ENCODE results near the gene SGPL1.

Gene SGPL1

DNA sequence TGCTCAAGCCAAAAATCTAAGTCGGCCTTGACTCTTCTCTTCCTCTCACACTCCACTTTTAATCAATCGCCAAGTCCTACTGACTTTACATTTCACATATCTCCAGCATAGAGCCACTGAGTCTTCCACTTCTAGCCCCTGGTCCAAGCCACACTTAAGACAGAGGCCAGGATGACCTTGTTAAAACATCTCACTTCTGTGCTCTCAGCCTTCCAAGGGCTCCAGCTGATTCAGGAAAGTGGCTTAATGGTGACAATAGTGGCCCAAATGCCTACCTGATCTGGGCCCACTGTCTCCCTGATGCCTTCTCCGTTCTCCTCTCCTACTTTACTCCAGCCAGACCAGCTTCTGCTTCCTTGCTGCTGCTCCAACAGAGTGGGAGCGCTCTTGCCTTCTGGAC, 35.0 kb upstream of the SGPL1 start:
- no peak for FAIRE-seq

- no peak for FAIRE-seq
Observed at GRCh38 chr10:70781461-70782051, 34.2 kb upstream of the SGPL1 start.

DNA sequence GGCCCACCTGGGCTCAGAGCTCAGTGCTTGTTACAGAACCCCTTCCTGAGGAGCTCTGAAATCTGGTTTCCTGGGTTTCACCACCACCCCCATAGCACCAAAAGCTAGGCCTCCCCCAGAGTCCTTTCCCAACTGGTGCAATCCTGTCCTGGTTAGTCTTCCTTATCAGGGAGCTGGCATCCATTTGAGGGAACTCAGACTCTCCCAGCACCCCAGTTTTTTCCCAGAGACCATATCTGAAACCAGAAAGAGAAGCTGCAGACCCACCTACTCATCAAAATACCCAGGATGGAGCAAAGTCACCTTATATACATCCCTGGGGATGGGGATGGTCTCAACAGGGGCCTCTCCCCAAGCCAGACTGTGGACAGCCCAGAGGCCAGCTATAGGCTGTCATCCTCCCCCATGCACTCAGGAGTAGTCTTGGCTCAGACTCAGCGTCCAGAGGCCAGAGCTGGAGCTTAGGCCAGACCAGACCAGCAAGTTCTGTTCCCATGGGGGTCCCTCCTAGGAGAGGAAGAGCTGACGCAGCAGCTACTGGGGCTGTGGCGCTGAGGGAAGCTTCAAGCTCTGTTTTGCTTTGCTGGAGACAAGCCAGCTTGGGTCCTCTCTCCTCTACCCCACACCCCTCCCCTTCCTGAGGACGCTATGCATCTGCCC, 33.5 kb upstream of the SGPL1 start:
- no peak for FAIRE-seq

DNA sequence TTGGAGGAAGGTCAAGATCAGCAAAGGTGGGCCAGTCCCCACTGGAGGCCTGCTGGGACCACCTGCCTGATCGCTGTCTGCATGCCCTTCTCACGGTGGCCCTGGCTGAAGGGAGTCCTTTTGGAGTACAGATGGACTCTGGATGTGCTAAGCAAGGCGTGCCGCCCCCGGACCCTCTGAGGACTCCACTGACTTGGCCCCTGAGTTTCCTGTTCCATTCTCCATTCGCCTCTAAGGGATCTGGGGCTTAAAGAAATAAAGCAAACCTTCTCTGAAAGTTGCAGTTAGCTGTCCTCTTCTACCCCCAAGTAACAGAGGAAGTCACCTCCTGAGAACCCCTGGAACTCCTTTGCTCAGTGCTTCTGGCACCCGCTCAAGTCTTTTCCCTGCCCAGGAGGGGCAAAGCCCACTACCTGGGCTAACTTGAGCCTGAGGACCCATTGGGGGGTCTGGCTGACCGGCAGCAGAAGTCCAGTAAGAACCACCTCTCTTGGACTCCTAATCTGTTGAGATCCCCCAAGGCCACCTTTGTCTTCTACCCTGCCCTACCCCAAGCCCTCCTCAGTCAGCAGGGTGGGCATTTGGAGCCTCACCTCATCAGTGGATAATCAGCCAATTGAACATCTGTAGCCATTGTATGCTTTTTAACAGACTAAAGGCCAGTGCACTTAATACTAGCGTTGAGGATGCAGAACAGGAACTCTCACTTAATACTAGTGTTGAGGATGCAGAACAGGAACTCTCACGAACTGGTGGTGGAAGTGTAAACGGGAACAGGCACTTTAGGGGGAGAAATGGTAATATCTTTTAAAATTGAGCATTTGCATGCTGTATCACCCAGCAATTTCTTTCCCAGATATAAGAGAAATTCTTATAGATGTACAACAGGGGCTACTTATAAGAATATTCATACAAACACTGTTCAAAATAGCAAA, 32.7 kb upstream of the SGPL1 start:
- no peak for FAIRE-seq

DNA sequence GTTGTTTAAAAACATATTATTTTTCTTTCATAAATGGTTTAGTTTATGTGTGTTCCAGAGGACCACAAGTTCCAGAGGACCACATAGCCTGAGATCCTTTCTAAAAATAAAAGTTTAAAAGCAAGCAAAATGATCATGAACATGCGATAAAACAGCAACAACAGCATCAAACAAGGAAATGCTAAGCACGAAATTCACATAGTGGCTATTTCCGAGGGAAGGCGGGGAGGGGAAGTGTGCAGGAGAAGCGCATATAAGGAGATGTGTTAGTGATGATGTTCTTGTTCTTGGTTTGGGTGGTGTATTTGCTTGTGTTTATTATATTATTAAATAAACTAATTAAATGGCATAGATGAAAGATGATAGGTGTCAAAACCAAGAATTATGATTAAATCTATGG, 31.7 kb upstream of the SGPL1 start:
- FAIRE-seq, result no peak

DNA sequence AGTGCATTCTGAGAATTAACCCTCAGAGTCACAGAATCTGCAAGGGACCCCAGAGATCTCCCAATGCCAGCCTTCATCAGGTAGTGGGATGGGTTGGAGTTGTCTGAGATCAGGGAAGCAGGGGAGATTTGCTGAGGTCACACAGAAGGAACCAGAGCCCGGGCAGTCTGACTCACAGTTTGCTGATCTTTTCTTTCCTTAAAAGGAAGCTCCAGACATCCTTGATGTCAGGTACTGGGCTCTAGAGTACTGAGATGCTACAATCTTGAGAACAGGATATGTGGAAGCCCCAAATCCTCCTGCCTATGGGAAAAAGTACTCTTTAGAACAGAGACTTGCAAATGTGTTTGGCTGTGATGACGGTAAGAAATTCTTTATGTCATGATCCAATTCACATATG, 31.3 kb upstream of the SGPL1 start:
- FAIRE-seq, result no peak

GRCh38 chr10:70785190-70785589, 30.6 kb upstream of the SGPL1 start, which contains the start of gene TBATA:
TSS of gene TBATA (minus strand) at chr10:70785377. CDS start at chr10:70783379, 1,998 bp downstream.
- FAIRE-seq, result no peak

- FAIRE-seq, result no peak
Observed at GRCh38 chr10:70786799-70787415, 28.8 kb upstream of the SGPL1 start.

DNA sequence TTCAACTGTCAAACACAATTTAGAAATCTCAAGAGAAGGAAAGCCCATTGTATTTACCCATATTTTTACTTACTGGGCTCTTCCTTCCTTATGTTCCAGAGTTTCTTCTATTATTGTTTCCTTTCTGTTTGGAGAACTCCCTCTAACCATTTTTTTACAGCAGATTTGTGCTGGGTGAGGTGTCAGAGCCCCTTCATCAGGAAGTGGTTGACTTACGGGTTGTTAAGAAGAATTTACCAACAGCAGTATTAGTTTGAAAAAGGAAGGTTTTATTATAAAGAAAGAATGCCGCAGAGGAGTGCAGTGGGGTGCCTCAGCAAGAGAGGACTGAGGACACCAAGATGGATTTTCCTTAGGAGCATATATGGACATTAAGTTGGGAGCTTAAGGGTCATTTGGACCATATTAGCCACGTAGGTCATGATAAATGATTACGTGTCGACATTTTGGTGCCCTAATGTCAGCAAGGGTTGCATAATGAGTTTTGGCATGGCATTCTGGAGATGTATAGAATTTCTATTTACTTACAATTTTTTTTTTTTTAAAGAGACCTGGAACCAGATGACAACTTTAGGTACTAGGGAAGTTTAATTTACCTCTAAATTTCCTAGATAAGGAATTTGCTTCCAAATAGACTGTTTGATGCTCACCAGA, 24.2 kb upstream of the SGPL1 start:
- FAIRE-seq, result no peak

DNA sequence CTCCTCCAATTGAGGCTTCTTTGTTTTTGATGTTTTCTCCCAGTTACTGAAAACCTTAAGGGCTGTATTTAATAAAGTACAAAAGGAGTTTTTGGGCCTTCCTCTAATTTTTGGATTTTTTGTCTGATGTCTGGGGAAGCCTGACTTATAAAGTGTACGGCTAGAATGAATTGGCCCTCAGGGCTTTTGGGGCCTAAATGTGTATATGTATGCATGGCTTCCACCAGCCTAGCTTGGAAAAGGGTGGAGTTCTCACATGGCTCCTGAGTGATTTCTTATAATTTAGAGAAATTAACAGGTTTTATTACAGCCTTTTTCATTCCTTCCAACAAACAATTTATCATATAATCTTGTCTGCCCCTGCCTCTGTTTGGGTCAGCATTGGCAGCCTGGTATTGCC, 20.1 kb upstream of the SGPL1 start:
- no peak for FAIRE-seq

DNA sequence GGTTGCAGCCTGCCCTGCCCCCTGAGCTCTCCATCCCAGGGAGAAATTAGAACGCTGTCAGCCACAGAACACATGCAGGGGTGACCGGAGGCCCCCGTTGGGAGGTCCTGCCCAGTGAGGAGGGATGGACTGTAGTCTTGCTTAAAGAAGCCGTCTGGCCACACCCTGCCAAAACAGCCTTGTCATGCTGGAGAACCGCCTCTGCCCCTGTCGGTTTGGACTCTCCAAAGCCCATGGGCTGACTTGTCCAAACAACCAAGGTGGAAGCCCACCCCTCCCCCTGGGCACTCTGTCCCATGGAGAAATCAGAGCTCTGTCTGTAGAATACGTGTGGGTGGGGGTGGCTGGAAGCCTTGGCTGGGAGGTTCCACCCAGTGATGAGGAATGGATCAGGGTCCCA, 17.9 kb upstream of the SGPL1 start:
- no peak for FAIRE-seq

- FAIRE-seq, result no peak
Observed at GRCh38 chr10:70799124-70799523, 16.6 kb upstream of the SGPL1 start.

GRCh38 chr10:70801854-70802253, 13.9 kb upstream of the SGPL1 start:
- FAIRE-seq, result no peak

DNA sequence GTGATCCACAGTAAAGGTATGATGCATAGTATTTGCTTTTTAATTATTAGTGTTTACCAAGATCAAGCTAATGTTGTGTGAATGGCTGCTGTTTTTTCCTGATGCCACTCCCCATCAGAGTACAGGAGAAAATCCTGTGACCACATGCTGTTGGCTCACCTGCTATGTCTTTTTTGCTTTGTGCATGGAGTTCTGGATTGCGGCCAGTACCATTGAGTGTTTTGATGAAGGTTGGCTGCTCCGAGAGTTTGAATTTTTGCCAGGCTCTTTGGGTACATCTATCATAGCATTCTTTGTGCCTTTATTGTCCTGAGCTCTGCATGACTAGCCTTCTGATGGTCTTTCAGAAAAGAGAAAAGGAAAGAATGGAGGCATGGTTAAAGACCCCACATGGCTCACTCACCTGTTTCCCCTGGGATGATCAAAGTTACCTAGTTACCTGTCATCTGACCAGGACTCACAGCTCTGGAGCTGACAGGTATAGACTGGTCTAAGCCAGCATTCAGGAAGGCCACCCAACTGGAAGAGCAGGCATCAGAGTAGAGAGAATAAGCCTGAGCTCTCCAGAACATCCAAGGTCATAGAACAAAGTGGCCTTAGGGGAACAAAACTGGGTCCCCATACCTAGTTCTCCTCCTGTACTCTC, 11.8 kb upstream of the SGPL1 start:
- no peak for FAIRE-seq

DNA sequence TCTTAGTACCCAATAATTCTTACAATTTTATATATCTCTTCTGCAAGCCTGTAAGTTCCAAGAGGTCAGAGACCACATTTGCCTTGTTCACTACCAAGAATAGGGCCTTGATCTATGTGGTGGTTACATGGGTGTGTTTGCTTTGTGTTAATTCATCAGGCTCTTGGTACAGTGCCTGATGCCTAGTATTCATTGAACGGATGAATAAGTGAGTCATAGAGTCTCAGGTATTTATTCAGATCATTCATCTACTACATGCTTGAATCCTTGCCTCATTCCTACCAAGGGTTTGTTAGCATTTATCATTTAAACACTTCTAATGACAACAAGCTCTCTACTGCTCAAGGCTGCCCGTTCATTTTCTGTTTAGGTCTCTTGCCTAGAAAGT, 11.3 kb upstream of the SGPL1 start:
- FAIRE-seq, result no peak

GRCh38 chr10:70805619-70806215, 10.0 kb upstream of the SGPL1 start:
- FAIRE-seq, result no peak

GRCh38 chr10:70806841-70807240, 8.9 kb upstream of the SGPL1 start:
- no peak for FAIRE-seq

DNA sequence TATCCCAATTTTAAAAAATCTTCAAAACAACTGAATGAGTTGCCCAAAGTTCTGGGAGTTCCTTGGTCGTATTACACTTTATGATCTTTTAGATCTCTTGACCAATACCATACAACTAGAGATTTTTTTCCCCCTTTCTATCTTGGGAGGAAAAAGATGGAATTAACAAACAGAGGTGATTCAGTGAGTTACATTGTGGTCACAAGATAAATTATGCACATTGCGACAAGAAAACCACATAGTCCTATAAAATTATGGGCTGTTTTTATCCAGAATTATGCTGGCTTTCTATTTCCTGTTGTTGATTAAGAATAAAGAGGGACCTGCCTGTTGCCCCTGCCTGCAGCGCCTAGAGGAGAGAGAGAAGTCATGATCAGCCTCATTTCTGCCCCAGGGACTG, 8.2 kb upstream of the SGPL1 start:
- no peak for FAIRE-seq

- FAIRE-seq, result no peak
Observed at GRCh38 chr10:70809011-70809611, 6.6 kb upstream of the SGPL1 start.

GRCh38 chr10:70809726-70810125, 6.0 kb upstream of the SGPL1 start:
- no peak for FAIRE-seq

GRCh38 chr10:70810967-70811366, 4.8 kb upstream of the SGPL1 start:
- FAIRE-seq, result no peak

All from endometrium (tissue), 2 donors.